Esophagus squamous epithelium (tissue), 4 donors: ENCODE data around the gene C9orf85.

Experiments used
- POLR2A ChIP-seq, 4 donors: fragments of 450-650 bp; IDR thresholded peaks; one replicate each; pipeline ENCODE4 v1.6.1; 2017; ENCODE audit warnings: antibody characterized with exemption in 4 of 4, mild to moderate bottlenecking in 4 of 4, moderate library complexity in 3 of 4
- TF ChIP-seq, protein P1 (sequence below), 6 experiments: fragments of 450-650 bp in 4 of 6; fragments of 200-600 bp in 2 of 6; sonication (generic) in 2 of 6; IDR thresholded peaks; one replicate each; pipeline ENCODE4 v1.5.1; 2016 to 2019; ENCODE audit warnings: antibody characterized with exemption in 6 of 6, mild to moderate bottlenecking in 4 of 6, moderate library complexity in 4 of 6

DNA sequence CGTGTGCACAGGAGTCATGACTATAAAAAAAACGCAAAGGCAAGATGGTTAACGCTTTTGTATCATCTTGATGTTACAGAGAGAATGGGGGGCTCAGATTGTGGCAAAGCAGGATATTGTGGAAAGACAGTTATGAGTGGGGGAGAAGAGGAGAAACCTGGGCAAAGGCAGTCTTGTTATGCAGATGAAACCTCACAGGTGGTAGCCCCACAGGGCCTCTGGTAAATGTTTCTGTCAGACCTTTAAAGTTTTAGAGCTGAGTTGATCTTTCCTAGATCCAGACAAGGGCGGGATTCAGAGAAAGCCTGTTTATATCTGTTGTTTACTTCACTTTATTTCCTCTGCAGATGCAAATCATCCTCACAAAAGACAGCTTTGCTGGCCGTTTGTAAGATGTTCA is 55.2 kb downstream of the C9orf85 start:
- no peak for TF ChIP-seq POLR2A (IDR thresholded peaks at IDR 0.05)
- TF ChIP-seq, protein P1, sequence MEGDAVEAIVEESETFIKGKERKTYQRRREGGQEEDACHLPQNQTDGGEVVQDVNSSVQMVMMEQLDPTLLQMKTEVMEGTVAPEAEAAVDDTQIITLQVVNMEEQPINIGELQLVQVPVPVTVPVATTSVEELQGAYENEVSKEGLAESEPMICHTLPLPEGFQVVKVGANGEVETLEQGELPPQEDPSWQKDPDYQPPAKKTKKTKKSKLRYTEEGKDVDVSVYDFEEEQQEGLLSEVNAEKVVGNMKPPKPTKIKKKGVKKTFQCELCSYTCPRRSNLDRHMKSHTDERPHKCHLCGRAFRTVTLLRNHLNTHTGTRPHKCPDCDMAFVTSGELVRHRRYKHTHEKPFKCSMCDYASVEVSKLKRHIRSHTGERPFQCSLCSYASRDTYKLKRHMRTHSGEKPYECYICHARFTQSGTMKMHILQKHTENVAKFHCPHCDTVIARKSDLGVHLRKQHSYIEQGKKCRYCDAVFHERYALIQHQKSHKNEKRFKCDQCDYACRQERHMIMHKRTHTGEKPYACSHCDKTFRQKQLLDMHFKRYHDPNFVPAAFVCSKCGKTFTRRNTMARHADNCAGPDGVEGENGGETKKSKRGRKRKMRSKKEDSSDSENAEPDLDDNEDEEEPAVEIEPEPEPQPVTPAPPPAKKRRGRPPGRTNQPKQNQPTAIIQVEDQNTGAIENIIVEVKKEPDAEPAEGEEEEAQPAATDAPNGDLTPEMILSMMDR (IDR thresholded peaks at IDR 0.05): no peak
